Karpas-422 (cell line): ENCODE data around the gene FALEC. TPM values are rescaled to one million over a fixed set of nuclear protein-coding genes. Genes with fewer than 3 reads are reported as not detected.
A peak's percentile ranks its signal among the peaks of the same experiment; 100 is the strongest.

Source experiments
- DNase-seq: peaks from one replicate; pipeline ENCODE4 v3.0.0-alpha.2; 2015
- H2AFZ ChIP-seq: fragments of 200-600 bp; sonication (generic); 2 replicates; pipeline ENCODE4 v1.6.1; 2014; ENCODE audit warnings: antibody characterized with exemption, low read length, mixed read lengths
- H3K27ac ChIP-seq: fragments of 200-600 bp; sonication (generic); 2 replicates; pipeline ENCODE4 v1.5.1; 2014; ENCODE audit warnings: mild to moderate bottlenecking, low read length, moderate library complexity
- H3K27me3 ChIP-seq: fragments of 200-600 bp; sonication (generic); 2 replicates; pipeline ENCODE4 v1.6.1; 2014; ENCODE audit warnings: low read length, mixed read lengths
- H3K36me3 ChIP-seq: fragments of 200-600 bp; sonication (generic); 2 replicates; pipeline ENCODE4 v1.6.1; 2014; ENCODE audit warnings: low read length, mixed read lengths; ENCODE audit not compliant: insufficient read depth
- H3K4me1 ChIP-seq: fragments of 200-600 bp; sonication (generic); 2 replicates; pipeline ENCODE4 v1.6.1; 2014; ENCODE audit warnings: mild to moderate bottlenecking, low read length, mixed read lengths
- H3K4me2 ChIP-seq: fragments of 200-600 bp; sonication (generic); 2 replicates; pipeline ENCODE4 v1.6.1; 2014; ENCODE audit warnings: low read length, low read depth, mild to moderate bottlenecking; ENCODE audit not compliant: poor library complexity, severe bottlenecking
- H3K4me3 ChIP-seq: fragments of 200-600 bp; sonication (generic); 2 replicates; pipeline ENCODE4 v1.5.1; 2014; ENCODE audit warnings: mild to moderate bottlenecking, antibody characterized with exemption, low read length, mixed read lengths
- H3K79me2 ChIP-seq: fragments of 200-600 bp; sonication (generic); 2 replicates; pipeline ENCODE4 v1.6.1; 2014; ENCODE audit warnings: mild to moderate bottlenecking, low read length, mixed read lengths
- H3K9ac ChIP-seq: fragments of 200-600 bp; sonication (generic); 2 replicates; pipeline ENCODE4 v1.6.0; 2014; ENCODE audit warnings: low read length
- H3K9me2 ChIP-seq: fragments of 200-600 bp; sonication (generic), shearing (Covaris generic); replicated peaks from 2 replicates; pipeline ENCODE4 v1.6.0; 2014; ENCODE audit warnings: mild to moderate bottlenecking, low read length, moderate library complexity; ENCODE audit not compliant: insufficient read depth
- H3K9me3 ChIP-seq: fragments of 300-700, 200-600 bp; sonication (generic); 2 replicates; pipeline ENCODE4 v1.6.1; 2014; ENCODE audit warnings: low read length, mixed read lengths
- H4K20me1 ChIP-seq: fragments of 200-600 bp; sonication (generic); 2 replicates; pipeline ENCODE4 v1.6.1; 2014; ENCODE audit warnings: mild to moderate bottlenecking, antibody characterized with exemption, low read length, low read depth; ENCODE audit not compliant: insufficient read depth
- total RNA-seq: library from RNA; depleted of rRNA; stranded (reverse); fragments of >200 nt; shearing (Covaris generic); gene quantifications from 2 replicates; pipeline ENCODE4 v1.2.3, GENCODE V29; 2014; ENCODE audit warnings: low replicate concordance

The FALEC gene
- total RNA-seq, 1 experiment from 2014 or later = not detected

DNA sequence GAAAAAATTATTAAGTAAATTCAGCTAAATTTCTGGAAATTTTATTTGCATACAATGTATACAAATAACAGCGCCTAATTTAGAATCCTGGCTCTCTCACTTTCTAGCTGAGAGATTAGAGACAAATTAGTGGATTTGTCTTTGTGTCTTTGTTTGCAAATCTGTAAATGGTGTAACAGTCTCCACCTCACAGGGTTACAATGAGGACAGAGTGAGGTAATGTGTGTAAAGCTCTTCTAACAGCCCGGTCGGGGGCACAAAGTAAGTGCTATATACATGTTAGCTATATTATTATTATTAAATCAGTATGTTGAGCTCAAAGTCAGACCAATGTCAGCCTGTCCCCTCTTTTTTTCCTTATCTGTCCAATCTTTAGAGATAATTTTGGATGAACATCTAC is 28.7 kb downstream of the FALEC start:
- no peaks in the 10 kb centered on the region for H3K36me3 ChIP-seq
- DNase-seq = no peak

DNA sequence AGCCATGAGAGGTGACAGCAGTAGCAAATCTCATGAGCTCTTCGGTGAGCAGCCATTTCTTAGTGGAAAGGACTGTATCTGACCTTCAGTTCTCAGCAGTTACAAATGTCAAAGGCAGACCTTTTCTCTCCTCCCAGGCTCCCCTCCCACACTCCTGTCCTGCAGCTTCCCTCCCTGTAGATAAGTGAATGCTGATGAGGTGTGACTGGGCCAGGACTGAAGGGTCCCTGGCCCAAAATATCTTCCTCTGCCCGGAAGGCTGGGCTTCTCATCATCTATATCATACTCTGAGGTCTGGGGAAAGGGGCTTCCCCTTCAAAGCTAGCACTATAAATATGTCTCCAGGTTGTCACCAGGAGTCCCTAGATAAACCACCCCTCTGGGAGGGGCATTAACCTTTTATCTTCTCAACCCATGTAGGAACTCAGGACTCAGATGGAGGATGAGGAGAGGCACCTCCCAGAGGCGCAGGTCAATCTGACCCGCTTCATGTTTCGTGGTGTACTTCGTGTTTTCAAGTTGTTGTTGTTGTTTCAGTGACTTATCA is 30.0 kb downstream of the FALEC start:
- Histone ChIP-seq H3K27me3 (no peaks in the 10 kb centered on the region), H2AFZ (no peak overlapping the region), H3K9me3 (no peaks in the 10 kb centered on the region), H3K79me2 (no peaks in the 10 kb centered on the region), H3K27ac (no peak overlapping the region), H4K20me1 (no peaks in the 10 kb centered on the region), H3K36me3 (no peaks in the 10 kb centered on the region), H3K4me2 (no peak overlapping the region), H3K4me1 (peaks cover 15% of the 10 kb centered on the region), H3K9ac (no peak overlapping the region), H3K4me3 (no peak overlapping the region), H3K9me2 (no peaks in the 10 kb centered on the region)
- DNase-seq = no peak

More for the DNA sequence above, 28.7 kb downstream of the FALEC start:
- H3K9ac ChIP-seq = no peak overlapping the region
- H3K27me3 ChIP-seq = no peaks in the 10 kb centered on the region
- no peaks in the 10 kb centered on the region for H3K9me3 ChIP-seq
- H3K9me2 ChIP-seq = no peaks in the 10 kb centered on the region
- peaks cover 12% of the 10 kb centered on the region for H3K4me1 ChIP-seq
- H3K4me3 ChIP-seq = no peak overlapping the region
- H4K20me1 ChIP-seq = no peaks in the 10 kb centered on the region
- H3K79me2 ChIP-seq = no peaks in the 10 kb centered on the region
- no peak overlapping the region for H2AFZ ChIP-seq
- H3K4me2 ChIP-seq = no peak overlapping the region
- H3K27ac ChIP-seq = no peak overlapping the region

DNA sequence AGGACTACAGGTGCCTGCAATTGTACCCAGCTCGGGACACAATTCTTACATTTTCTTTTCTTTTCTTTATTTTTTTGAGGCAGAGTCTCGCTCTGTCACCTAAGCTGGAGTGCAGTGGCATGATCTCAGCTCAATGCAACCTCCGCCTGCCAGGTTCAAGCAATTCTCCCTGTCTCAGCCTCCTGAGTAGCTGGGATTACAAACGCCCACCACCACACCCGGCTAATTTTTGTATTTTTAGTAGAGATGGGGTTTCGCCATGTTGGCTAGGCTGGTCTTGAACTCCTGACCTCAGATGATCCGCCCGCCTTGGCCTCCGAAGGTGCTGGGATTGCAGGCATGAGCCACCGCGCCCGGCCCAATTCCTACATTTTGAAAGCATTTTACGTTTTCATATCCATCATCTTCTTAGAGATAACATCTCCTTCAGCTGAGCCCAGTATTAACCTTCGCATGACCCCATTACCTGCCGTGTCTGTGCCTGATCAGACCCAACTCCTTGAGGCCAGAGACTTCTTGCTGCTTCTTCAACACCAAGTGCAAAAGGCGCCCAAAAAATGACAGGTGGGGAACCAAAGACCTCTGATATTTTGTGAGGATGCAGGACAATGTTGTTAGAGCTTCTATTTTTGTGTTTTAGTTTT is 30.9 kb downstream of the FALEC start:
- Histone ChIP-seq H3K9me3 (no peaks in the 10 kb centered on the region), H3K4me1 (peaks cover 15% of the 10 kb centered on the region), H3K4me2 (no peak overlapping the region), H3K9me2 (no peaks in the 10 kb centered on the region), H3K4me3 (no peak overlapping the region), H3K9ac (no peak overlapping the region), H3K27ac (no peak overlapping the region), H4K20me1 (no peaks in the 10 kb centered on the region; the same call in 1 of the 2 replicates), H3K79me2 (no peaks in the 10 kb centered on the region), H2AFZ (no peak overlapping the region), H3K27me3 (no peaks in the 10 kb centered on the region), H3K36me3 (no peaks in the 10 kb centered on the region)
- DNase-seq = no peak

DNA sequence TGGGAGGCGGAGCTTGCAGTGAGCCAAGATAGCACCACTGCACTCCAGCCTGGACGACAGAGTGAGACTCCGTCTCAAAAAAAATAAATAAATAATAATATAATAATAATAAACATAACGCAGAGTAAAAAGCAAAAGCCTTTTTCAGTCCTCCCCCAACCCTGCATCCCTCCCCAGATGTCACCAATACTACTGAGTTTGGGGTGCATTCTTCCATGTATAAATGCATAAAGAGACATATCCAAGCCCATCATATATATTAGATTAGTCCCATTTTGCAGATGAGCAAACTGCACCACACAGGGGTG is 32.7 kb downstream of the FALEC start:
- Histone ChIP-seq H3K4me1 (peaks cover 21% of the 10 kb centered on the region), H3K4me3 (peak overlapping the region; percentile 66), H3K9ac (peak overlapping the region; percentile 64; the same call in 1 of the 2 replicates), H4K20me1 (no peaks in the 10 kb centered on the region; the same call in 1 of the 2 replicates), H2AFZ (no peak overlapping the region), H3K27me3 (no peaks in the 10 kb centered on the region), H3K9me2 (no peaks in the 10 kb centered on the region), H3K79me2 (no peaks in the 10 kb centered on the region), H3K27ac (no peak overlapping the region), H3K4me2 (peak overlapping the region; percentile 78), H3K9me3 (no peaks in the 10 kb centered on the region), H3K36me3 (no peaks in the 10 kb centered on the region)
- DNase-seq = no peak

DNA sequence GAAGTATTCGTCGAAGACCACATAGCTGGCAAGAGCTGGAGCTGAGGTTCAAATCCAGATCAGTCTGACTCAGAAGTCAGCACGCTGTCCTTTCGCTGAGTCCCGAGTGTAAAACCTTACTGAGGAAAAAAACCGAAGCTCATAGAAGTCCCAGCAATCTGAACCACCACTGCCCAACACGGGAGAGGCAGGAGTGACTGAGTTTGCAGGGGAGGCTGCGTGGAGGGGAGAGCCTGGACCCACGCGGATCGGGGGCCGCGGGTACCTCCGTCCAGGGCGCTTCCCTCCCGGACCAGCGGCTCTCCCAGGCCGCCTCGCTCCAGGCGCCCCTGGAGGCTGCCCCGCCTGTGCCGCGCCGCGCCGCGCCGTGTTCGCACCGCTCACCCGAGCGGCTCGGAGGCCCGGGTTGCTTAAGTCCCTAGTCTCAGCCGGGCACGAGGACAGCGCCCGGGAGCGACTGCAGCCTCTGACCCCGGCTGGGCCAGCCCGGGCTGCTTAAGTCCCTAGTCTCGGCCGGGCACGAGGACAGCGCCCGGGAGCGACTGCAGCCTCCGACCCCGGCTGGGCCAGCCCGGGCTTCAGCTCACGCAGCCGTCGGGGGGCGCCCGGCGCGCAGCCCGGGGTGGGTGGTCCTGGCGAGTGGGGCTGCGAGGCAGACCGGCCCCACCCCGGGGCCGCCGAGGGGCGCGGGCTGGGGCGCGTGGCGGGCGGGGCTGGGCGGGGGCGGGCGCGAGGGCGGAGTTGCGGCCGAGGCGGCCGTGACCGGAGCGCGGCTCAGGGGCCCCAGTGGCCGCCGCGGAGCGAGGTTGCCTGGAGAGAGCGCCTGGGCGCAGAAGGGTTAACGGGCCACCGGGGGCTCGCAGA is 33.3 kb downstream of the FALEC start, which contains the start of gene ADAMTSL4:
TSS of gene ADAMTSL4 (plus strand) at position 777 of the 864 bp plus-strand sequence. CDS start 2,881 bp downstream, outside the sequence.
- Histone ChIP-seq H3K4me1 (peaks cover 19% of the 10 kb centered on the region), H3K27ac (no peak within 1 kb of the TSS), H3K9me2 (no peaks in the 10 kb centered on the region), H3K79me2 (no peaks in the 10 kb centered on the region), H3K9ac (peak within 1 kb of the TSS; percentile 64), H3K27me3 (no peaks in the 10 kb centered on the region), H3K36me3 (no peaks in the 10 kb centered on the region), H3K9me3 (no peaks in the 10 kb centered on the region), H3K4me3 (peak within 1 kb of the TSS; percentile 66), H2AFZ (peak within 1 kb of the TSS; percentile 79), H3K4me2 (peak within 1 kb of the TSS; percentile 78), H4K20me1 (no peaks in the 10 kb centered on the region; the same call in 1 of the 2 replicates)
- DNase-seq = peak; percentile 66

DNA sequence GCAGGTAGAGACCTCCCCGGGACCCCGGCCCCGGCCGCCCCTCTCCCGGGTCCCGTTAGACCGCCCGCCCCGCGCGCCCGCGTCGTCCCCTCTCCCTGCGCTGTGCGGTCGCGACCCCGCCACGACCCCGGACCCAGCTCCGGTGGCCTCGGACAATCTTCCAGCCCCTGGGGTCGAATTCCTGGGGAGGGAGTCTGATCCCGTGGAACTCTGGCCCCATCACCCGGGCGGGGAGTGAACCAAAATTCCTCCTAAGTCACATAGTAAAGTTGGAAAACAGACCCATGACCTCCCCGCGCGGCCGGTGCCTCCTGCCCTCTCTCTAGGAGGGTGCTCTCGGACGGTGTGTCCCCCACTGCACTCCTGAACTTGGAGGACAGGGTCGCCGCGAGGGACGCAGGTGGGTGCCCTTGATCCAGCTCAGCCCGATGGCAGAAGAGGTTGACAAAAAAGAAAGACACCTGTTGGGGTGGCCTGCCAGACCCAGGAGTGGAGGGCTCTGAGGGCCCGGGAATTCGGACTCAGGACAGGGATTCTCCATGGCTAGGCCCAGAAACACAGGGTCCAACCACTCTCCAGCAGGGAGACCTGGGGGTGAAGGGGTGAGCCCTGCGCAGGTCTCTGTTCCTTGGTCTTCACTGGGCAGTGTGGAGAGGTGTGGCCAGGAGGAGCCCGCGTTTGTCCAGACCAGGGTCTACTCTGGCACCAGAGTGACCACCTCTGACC is 34.1 kb downstream of the FALEC start:
- H3K4me3 ChIP-seq = peak overlapping the region; percentile 32; the same call in 1 of the 2 replicates
- H4K20me1 ChIP-seq = no peaks in the 10 kb centered on the region; the same call in 1 of the 2 replicates
- no peak overlapping the region for H3K9ac ChIP-seq
- no peaks in the 10 kb centered on the region for H3K9me3 ChIP-seq
- no peaks in the 10 kb centered on the region for H3K79me2 ChIP-seq
- peak overlapping the region; percentile 40 for H3K4me2 ChIP-seq
- no peaks in the 10 kb centered on the region for H3K9me2 ChIP-seq
- H3K4me1 ChIP-seq = peaks cover 16% of the 10 kb centered on the region
- H3K27ac ChIP-seq = no peak overlapping the region
- DNase-seq = peak; percentile 39
- no peak overlapping the region for H2AFZ ChIP-seq
- no peaks in the 10 kb centered on the region for H3K36me3 ChIP-seq
- H3K27me3 ChIP-seq = no peaks in the 10 kb centered on the region

DNA sequence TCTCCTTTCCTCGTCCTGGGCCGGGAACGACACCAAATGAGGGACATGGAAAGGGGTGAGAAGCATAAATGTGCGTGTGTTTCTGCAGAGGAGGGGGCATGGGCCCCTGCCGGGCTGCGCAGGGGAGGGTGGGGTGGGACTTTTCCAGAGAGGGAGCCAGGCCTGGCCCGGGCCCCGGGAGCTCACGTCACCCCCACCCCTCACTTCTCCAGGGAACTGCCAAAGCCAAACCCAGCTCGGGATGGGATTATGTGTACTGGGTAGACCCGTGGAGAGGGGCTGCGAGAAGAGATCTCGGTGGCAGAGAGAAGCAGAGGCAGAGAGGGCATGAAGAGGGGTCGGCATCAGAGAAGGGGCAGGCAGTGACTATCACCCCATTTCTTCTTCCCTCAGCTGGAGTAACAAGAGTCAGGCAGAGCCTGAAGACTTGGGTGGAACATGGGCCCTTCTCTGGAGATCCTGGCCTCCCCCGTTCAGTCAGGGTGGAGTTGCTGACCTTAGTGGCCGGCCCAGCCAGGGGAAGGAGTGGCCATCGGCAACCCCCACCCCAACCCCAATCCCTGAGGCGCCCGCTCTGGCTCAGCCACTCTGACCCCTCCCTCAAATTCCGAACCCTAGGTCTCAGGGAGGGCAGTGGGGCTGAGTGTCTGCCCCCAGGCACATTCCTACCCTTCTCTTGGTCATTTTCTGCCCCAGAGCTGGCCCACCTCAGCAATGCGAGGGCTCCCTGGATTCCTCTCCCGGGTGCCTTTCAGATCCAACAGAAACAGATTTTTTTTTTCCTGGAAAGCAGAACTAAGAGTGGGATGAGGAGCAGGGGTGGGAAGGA is 34.9 kb downstream of the FALEC start:
- Histone ChIP-seq H3K9me2 (no peaks in the 10 kb centered on the region), H3K27me3 (no peaks in the 10 kb centered on the region), H3K4me2 (no peak overlapping the region), H3K36me3 (no peaks in the 10 kb centered on the region), H3K4me1 (peaks cover 16% of the 10 kb centered on the region), H3K27ac (no peak overlapping the region), H2AFZ (no peak overlapping the region), H3K9ac (no peak overlapping the region), H3K9me3 (no peaks in the 10 kb centered on the region), H3K4me3 (no peak overlapping the region), H3K79me2 (no peaks in the 10 kb centered on the region), H4K20me1 (no peaks in the 10 kb centered on the region; the same call in 1 of the 2 replicates)
- peak; percentile 42 for DNase-seq
